ENCODE results near the gene IREB2. TPM values are rescaled to one million over a fixed set of nuclear protein-coding genes. Genes with fewer than 3 reads are reported as not detected.
"Not testable (repeated sequence)": the region's sequence is repeated elsewhere in the genome, so short reads cannot be mapped to it uniquely, and the experiment has no call there.

The IREB2 gene, protein sequence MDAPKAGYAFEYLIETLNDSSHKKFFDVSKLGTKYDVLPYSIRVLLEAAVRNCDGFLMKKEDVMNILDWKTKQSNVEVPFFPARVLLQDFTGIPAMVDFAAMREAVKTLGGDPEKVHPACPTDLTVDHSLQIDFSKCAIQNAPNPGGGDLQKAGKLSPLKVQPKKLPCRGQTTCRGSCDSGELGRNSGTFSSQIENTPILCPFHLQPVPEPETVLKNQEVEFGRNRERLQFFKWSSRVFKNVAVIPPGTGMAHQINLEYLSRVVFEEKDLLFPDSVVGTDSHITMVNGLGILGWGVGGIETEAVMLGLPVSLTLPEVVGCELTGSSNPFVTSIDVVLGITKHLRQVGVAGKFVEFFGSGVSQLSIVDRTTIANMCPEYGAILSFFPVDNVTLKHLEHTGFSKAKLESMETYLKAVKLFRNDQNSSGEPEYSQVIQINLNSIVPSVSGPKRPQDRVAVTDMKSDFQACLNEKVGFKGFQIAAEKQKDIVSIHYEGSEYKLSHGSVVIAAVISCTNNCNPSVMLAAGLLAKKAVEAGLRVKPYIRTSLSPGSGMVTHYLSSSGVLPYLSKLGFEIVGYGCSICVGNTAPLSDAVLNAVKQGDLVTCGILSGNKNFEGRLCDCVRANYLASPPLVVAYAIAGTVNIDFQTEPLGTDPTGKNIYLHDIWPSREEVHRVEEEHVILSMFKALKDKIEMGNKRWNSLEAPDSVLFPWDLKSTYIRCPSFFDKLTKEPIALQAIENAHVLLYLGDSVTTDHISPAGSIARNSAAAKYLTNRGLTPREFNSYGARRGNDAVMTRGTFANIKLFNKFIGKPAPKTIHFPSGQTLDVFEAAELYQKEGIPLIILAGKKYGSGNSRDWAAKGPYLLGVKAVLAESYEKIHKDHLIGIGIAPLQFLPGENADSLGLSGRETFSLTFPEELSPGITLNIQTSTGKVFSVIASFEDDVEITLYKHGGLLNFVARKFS
- 18.2 and 24.3 TPM in 2 replicates for total RNA-seq (2014; rRNA removed; shearing (Covaris generic))

DNA sequence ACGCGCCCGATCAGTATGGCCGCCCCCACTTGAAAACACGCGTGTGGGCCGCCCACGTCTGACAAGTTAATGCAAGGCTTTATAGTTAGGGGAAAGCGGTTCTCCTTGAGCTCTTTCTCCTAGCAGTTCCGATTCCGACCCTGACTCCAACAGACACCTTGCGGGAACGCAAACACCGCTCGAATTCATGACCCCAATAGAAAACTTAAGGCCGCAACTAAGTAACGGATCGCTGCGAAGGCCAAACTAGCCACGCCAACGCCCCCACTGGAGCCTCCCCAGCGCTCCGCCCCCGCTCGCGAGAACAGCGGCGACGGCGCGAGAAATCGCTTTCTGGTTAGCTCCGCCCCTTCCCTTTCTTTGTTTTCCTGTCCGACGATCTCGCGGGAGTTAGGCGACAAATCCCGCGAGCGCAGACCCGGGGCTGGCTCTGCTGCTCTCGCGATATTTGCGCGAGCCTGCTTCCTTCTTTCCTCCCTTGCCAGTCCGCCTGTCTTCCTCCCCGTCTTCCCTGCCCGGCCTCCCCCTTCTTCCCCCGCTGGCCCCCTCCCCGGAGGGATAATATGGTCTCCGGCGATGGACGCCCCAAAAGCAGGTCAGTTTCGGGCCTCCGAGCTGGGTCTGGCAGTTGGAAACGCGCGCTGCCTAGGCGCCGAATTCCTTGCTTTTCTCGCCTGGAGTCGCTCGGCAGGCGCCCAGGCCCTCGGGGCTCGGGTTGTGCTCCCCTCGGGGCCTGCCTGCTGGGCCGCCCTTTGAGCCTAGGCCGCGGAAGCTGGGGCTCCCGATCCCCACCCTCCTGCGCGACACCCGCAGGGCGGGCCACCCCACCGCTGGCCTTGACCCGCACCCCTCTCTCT lies at the start of gene IREB2:
Gene IREB2 (plus strand): TSS at position 455 of the 857 bp plus-strand sequence. CDS start 122 bp downstream, at position 577.
- peak; percentile 97 for DNase-seq (ENCODE audit: low read depth)

DNA sequence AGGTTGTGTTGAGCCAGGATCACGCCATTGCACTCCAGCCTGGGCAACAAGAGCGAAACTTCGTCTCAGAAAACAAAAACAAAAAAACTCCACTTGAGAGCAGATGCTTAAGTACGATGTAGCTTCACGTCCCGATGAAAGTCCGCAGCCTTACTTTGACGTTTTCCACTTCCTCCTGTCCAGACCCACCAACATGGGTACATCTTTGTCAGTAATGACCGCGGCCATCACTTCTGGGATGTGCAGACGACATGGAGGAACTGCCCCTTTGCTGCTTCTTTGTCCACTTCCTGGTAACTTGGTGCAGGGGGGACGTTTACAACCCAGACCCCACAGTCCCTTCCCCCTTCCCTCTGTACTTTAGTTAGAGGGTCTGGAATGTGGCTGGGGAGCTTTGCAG lies 49.2 kb upstream of the IREB2 start:
- DNase-seq (ENCODE audit: low read depth): no peak

- DNase-seq (ENCODE audit: low read depth): peak; percentile 84
These were observed 48.7 kb upstream of the IREB2 start for GRCh38 chr15:78389322-78389721.

- DNase-seq (ENCODE audit: low read depth): no peak
These were observed 48.3 kb upstream of the IREB2 start for GRCh38 chr15:78389738-78390137.

DNA sequence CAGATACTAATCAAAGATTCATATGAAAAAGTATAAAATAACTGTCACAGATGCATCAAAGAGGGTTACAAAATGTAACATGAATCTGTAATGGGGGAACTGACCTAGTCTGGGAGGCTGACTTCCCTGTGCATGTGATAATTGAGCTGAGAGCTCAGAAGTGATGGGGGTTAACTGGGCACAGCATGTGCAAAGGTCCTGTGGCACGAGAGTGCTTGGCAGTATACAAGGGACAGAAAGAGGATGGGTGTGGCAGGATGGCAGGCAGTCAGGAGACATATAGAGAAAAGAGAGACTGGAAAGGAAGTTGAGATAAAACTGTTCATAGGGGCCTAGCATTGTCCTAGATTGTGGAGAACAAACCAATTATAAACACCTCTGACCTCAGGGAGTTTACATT lies 47.8 kb upstream of the IREB2 start:
- no peak for DNase-seq (ENCODE audit: low read depth)

DNA sequence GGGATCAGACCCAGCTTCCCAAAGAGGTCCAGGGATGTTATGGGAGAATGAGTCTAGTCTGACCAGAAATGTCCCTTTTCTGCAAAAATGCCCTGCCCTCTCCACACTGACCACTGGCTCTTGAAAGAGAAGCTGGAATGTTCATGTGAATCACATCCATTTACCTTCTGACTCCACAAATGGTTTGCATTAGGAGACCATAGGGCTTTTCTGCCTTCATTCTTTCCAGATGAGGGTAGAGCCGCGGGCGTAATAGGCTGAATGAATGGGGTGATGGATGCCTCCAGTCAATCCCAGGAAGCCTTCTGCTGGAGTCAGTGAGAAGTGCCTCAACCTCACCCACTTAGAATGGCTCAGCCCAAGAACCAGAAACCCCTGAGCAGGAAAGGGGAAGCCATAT lies 47.2 kb upstream of the IREB2 start:
- peak; percentile 90 for DNase-seq (ENCODE audit: low read depth)

GRCh38 chr15:78391781-78392180 lies 46.2 kb upstream of the IREB2 start:
- DNase-seq (ENCODE audit: low read depth): no peak

DNA sequence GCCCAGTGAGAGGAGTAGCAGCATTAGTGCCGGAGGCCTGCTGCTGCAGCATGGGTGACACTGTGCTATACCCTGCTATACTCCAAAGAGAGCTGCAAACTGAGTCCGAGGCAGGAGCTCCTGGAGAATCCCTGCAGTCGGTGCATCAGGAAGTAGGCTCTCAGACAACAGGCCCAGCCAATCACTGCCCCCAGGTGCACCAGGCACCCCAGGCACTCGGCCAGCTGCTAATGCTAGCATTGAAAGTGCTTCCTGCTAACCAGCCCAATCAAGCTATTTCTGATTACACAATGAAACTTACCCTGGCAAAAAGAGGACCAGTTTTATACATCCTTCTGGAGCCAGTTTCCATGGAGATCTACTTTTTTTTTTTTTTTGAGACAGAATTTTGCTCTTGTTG lies 45.6 kb upstream of the IREB2 start:
- DNase-seq (ENCODE audit: low read depth): no peak

DNA sequence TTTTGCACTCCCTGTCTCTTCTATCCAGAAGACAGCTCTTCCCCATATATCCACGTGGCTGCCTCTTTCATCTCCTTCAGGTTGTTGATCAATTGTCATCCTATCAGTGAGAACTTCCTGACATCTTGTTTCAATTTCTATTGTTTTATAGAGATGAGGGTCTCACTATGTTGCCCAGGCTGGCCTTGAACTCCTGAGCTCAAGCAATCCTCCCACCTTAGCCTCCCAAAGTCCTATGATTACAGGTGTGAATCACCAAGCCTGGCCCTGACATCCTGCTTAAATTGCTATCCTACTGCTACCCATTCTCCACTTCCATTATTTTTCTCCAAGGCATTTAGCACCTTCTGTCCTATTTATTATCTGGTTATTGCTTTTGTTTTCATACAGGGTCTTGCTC lies 44.9 kb upstream of the IREB2 start:
- no peak for DNase-seq (ENCODE audit: low read depth)

DNA sequence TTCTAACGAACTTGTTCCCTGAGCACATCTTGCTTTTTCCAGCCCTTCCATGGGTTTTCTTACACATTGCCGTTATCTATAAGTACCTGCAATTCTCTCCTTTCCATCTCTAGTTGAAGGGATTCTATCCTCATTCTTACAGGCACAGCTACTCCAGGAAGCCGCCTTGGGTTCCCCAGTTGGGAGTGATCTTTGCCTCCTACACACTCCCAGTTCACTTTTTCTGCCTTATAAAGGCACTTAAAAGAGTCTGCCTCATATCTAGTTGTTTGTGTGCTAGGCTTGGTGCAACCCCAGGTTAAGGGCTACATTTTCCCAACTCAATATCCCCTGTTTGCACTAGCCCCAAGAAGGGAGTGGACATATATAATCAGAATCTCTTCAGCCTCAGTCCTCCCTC lies 44.0 kb upstream of the IREB2 start:
- DNase-seq (ENCODE audit: low read depth): no peak

GRCh38 chr15:78394981-78395616 lies 42.9 kb upstream of the IREB2 start:
- no peak for DNase-seq (ENCODE audit: low read depth)

DNA sequence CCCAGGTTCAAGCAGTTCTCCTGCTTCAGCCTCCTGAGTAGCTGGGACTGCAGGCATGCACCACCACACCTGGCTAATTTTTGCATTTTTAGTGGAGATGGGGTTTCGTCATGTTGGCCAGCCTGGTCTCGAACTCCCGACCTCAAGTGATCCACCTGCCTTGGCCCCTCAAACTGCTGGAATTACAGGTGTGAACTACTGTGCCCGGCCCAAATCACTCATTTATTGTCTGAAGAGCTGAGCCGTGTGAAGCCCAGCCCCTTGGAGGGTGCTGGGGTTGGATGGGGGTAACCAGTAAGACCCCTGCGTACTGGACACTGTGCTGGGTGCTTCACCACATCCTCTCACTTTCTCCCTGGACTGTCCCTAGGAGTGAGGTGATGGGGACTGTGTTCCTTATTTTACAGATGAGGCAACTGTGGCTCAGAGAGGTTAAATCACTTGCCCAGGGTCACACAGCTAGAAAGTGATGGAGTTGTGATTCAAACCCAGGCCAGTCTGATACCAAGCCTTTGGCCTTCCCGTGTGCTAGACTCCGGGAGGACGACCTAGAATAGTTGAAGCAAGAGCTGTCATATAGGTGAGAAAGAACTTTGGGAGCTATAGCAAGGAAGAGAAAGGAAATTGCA lies 41.7 kb upstream of the IREB2 start:
- no peak for DNase-seq (ENCODE audit: low read depth)

DNA sequence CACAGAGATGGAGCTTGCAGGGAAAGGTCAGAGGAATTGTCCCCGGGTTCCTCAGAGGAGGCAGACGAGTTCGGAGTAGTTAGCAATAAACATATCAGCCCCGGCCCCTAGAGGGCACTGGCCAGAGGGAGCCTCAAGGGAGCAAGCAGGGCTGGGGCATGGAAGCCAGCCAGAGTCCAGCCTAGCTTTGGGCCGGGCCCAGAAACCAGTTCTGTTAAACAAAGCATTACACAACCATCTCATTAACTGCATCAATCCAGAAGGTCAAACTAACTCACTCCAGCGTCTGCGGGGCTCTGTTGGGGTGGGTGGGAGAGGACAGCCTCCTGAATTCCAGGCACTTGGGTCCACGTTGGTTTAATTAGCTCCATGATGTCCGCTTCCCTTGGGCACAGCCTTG lies 41.0 kb upstream of the IREB2 start:
- DNase-seq (ENCODE audit: low read depth): peak; percentile 19

- DNase-seq (ENCODE audit: low read depth): no peak
These were observed 40.6 kb upstream of the IREB2 start for GRCh38 chr15:78397382-78397781.

- no peak for DNase-seq (ENCODE audit: low read depth)
These were observed 39.8 kb upstream of the IREB2 start for GRCh38 chr15:78398076-78398825.

- DNase-seq (ENCODE audit: low read depth): no peak
These were observed 38.9 kb upstream of the IREB2 start for GRCh38 chr15:78399091-78399490.

GRCh38 chr15:78402061-78402610 lies 35.9 kb upstream of the IREB2 start:
- no peak for DNase-seq (ENCODE audit: low read depth)

GRCh38 chr15:78404125-78404524 lies 33.9 kb upstream of the IREB2 start:
- no peak for DNase-seq (ENCODE audit: low read depth)

GRCh38 chr15:78404796-78405195 lies 33.2 kb upstream of the IREB2 start:
- not testable (repeated sequence) for DNase-seq (ENCODE audit: low read depth)

Measured in RPMI7951 (cell line).